ENCODE measurements around the gene BNC2.

Gene BNC2

DNA sequence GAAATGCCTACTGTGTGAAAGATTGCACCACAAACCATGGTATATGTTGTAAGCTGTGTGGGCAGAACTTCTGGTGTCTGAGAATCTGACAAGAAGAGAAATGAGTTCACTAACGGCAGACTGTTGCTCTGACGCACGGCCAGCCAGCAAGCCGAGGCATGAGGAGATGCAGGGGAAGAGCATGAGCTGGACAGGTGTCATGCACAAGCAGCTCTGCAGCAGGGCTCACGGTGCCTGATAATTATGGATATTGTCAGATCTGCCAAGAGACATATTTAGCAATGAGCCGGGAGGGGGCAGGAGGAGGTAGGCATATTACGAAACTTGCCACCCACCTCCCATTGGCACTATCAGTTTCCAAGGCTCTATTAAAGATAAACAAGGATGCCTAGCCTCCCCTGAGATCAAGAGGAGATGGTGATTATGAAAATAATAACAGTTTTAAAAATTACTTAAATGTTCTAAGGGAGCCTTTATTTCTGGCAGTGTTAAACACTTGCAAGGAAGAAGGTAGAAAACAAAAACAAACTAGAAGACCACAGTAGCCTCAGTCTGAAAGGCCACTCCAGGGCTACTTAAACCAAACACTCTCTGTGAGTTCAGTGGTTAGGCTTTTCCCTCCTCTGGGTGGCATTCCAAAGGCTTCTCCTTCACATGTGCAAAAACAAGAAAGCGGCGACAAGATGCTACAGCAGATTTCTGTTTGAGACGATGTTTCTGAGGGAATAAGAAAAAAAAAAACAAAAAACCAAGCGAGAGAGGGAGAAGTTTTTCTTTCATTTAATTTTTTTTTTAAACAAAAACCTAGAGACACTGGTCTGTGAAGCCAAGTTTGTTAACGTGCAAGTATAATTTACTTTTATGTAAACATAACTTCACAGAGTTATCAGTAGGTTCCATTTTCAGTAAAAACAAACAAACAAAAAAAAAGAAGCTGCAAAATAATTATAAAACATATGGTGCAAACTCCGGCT is 339.5 kb downstream of the BNC2 start:
- DNase-seq: no peak

DNA sequence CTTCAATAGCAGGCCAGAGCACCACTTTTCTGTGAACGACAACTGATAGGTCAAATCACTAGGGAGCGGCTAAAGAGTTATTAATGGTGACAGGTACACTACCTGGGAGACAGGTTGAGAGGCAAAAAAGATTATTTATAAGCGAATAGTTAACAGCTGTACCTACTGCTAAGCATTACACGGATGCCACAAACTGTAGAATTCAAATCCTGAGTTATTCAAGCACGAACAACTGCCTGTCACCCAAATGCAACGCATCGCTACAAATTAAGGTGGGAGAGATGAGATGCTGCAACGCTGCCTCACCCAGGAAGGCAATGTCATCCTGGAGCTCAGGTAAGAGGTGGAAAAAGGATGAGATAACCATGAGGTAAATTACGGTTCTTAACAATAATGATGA is 342.9 kb downstream of the BNC2 start:
- DNase-seq: no peak

DNA sequence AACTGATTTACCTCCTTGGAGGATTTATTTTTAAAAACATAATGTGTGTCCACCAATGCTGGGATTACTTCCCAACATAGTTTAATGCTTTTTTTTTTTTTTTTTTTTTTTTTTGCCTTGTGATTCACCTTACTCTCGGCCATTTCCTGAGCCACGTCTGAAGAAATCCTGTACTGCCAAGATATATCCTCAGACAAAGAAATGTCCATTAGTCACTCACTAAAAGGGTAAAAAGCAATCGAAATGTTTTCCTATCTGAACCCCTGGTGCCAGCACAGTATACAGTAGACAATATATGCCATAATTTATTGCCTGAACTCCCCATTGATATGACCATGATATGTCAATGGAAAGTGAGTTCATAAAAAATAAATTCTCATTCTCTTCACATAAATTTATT is 344.1 kb downstream of the BNC2 start:
- DNase-seq: no peak

- DNase-seq: no peak
Measured at GRCh38 chr9:16524823-16525222, 345.6 kb downstream of the BNC2 start.

DNA sequence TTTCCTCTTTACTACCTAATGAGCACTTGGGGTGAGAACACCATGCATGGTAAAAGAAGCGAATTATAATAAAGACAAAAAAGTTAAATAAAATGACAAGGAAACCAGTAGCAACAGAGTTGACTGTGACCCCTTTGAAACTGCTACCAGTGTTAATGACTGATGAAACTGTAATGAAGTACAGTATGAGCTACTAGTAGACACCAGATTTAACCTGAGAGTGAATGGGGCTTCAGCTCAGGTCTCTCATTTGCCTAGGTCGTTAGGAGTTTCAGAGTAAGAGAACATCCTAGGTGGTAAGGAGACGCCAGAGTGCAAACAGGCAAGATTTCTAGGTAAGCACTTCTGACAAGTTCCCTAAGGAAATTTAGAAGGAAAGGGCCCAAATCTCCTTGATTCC is 346.4 kb downstream of the BNC2 start:
- DNase-seq: no peak

- DNase-seq: no peak
Measured at GRCh38 chr9:16521868-16522411, 348.5 kb downstream of the BNC2 start.

DNA sequence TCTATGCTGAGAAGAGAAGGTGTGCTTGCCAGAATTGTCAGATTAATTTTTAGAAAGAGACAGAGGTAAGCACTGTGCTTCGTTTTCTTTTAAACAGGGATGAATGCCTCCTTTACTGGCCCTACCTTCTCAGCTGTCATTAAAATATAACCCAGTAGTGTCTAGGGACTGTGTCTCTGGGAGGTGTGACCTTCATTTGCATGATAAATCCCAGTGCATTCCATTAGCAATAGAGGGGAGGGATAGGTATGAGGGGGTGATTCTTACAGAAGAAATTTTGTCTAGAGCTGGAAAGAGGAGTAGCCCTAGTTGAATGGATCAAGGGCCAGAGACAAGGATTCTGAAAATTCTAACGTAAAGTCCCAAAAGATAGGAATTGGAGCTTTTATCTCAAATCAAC is 351.5 kb downstream of the BNC2 start:
- DNase-seq: no peak

GRCh38 chr9:16516891-16517290 is 353.6 kb downstream of the BNC2 start:
- no peak for DNase-seq

DNA sequence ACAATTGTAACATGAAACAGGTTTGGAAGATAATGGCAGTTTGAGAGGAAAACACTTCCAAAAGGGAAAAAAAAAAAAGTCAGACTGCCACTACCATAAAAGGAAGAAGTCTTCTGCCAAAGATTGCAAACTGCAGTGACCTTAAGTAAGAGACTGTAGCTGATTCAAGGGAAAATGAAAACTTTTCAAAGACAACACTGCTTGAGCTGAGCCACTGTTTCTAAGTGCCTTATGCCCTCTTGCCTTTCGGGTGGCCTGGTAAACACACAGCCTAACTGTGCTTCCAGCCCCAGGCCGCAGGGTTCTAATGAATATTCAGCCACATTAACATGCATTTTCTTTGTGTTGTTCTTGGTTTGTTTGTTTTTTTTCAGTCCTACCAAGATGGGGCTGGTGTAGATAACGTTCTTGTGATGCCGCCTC is 354.6 kb downstream of the BNC2 start:
- no peak for DNase-seq

GRCh38 chr9:16515207-16515606 is 355.3 kb downstream of the BNC2 start:
- no peak for DNase-seq

DNA sequence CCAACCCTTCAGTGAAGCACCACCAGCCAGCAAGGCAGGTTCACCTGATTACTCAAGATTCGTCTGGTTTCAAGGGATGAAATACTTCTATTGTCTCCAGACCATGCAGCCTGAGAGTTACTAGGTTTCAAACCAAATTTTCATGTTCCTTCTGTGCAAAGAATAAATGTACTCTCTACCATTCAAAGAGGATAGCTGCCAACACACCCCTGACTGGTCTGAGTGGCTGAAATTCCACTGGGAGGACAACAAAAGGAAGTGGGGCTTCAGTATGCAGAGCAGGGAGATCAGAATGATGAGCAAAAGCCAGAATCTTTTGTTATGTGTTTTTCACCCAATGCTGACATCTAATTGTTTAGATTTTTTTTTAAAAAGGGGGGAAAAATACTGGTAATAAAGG is 356.3 kb downstream of the BNC2 start:
- no peak for DNase-seq

- no peak for DNase-seq
Measured at GRCh38 chr9:16512281-16512680, 358.2 kb downstream of the BNC2 start.

- DNase-seq: no peak
Measured at GRCh38 chr9:16510482-16510881, 360.0 kb downstream of the BNC2 start.

- no peak for DNase-seq
Measured at GRCh38 chr9:16509997-16510396, 360.5 kb downstream of the BNC2 start.

DNA sequence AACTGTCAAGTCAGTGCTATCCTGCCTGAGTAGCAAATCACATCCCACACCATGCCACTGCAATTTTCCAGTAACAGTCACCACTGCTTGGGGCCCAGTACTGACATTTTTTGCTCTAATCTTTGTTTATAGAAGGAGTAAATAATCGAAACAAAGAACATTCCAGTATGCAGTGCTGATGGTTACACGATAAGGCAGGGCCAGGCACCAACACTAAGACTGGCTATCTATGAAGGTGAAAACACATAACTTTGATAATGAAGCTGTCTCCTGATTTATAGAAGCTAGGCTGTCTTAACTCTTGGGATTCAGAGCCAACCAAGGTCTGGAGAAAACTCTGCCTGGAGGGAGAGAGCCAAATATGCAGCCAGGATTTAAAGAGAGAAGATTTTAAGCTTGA is 365.3 kb downstream of the BNC2 start:
- DNase-seq: no peak

GRCh38 chr9:16501726-16502125 is 368.7 kb downstream of the BNC2 start:
- no peak for DNase-seq

DNA sequence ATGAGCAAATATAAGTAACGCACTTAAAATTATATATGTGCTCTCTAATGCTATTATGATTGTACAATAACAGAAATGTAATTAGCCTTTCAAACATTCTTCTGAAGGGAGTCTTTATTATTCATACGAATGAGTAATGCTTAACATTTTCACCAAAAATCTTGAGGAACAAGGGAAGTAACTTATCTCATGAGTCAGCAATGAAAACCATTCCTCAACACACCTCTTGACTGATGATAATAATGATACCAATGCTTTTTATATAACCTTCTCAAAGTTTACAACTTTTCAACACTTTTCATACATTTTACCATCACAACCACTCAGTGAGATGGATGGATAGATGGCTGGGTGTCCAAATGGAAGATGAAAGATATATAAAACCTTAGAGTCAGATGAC is 369.3 kb downstream of the BNC2 start:
- DNase-seq: no peak

- DNase-seq: no peak
Measured at GRCh38 chr9:16500386-16500785, 370.1 kb downstream of the BNC2 start.

DNA sequence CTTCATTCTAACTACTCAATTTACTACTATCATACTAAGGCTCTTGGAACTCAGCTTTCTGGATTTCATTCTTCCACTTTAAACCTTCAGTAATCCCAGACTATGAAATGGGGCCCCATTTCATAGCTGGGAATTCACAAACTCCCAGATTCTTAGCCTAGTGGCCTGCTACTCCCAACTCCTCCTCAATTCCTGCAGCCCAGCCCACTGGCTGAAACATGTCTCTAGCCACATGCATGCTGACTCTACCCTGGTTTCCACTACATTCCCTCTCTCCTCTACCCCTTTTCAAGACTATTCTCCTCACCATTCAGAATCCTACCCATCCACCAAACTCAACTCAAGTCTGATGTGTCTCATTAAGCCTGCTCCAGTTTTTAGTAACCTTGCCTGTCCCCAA is 370.6 kb downstream of the BNC2 start:
- no peak for DNase-seq

GRCh38 chr9:16496908-16497307 is 373.6 kb downstream of the BNC2 start:
- DNase-seq: no peak

GRCh38 chr9:16487915-16488314 is 382.6 kb downstream of the BNC2 start:
- DNase-seq: no peak

GRCh38 chr9:16485575-16486321 is 384.7 kb downstream of the BNC2 start:
- DNase-seq: no peak

GRCh38 chr9:16485160-16485559 is 385.3 kb downstream of the BNC2 start:
- no peak for DNase-seq

- no peak for DNase-seq
Measured at GRCh38 chr9:16484744-16485143, 385.7 kb downstream of the BNC2 start.

Measured in cortex of kidney (tissue), 1 donor.